ENCODE measurements around the gene ZIC3.

DNA sequence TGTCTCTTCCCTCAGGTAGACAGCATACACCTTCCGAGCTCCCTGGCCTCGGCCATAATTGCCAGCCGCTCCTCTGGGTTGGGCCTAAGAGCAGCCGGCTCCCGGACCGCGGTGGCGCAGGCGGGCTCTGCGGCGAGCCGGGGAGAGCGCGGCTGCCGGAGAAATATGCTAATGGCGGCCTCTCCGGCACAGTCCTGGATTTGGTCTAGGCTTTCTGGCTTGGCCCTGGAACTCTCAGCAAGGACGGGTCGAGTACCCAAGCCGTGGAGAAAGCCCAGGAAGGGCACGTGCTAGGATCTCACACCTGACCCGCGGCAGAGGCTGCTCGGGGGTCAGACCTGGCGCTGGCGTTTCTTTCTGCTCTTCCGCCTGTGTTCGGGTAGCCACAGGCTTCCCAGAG lies 18.6 kb upstream of the ZIC3 start:
- TF ChIP-seq, protein P1, sequence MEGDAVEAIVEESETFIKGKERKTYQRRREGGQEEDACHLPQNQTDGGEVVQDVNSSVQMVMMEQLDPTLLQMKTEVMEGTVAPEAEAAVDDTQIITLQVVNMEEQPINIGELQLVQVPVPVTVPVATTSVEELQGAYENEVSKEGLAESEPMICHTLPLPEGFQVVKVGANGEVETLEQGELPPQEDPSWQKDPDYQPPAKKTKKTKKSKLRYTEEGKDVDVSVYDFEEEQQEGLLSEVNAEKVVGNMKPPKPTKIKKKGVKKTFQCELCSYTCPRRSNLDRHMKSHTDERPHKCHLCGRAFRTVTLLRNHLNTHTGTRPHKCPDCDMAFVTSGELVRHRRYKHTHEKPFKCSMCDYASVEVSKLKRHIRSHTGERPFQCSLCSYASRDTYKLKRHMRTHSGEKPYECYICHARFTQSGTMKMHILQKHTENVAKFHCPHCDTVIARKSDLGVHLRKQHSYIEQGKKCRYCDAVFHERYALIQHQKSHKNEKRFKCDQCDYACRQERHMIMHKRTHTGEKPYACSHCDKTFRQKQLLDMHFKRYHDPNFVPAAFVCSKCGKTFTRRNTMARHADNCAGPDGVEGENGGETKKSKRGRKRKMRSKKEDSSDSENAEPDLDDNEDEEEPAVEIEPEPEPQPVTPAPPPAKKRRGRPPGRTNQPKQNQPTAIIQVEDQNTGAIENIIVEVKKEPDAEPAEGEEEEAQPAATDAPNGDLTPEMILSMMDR (IDR thresholded peaks at IDR 0.05) = no peak
- no peak for TF ChIP-seq POLR2A (IDR thresholded peaks at IDR 0.05)
